GM19193 (cell line): Measurements from ENCODE around the gene MTIF3.

ENCODE experiments used
- POLR2A ChIP-seq: IDR thresholded peaks from 4 replicates; pipeline ENCODE4 v1.6.1; 2011; ENCODE audit not compliant: insufficient read depth, insufficient read length; ENCODE audit errors: extremely low read depth

The MTIF3 gene

DNA sequence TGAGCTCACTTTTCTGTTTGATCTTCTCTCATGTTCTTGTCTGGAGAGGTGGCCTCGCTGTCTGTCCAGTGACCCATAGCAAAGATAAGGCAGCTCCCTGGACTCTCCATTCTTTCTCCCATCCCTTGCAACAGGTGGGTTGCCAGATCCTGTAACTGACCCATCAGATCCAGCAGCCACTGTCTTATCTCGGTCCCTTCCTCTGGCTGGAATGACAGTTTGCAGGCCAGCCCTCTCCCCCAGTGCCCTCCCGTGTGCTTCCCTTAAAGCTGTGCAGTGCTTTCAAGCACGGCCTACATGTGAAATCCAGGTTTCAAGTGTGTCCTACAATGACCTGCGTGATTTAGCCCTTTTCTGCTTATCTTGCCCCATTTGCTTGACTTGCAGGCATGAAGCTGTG, 22.2 kb downstream of the MTIF3 start:
- TF ChIP-seq POLR2A, result no peak

DNA sequence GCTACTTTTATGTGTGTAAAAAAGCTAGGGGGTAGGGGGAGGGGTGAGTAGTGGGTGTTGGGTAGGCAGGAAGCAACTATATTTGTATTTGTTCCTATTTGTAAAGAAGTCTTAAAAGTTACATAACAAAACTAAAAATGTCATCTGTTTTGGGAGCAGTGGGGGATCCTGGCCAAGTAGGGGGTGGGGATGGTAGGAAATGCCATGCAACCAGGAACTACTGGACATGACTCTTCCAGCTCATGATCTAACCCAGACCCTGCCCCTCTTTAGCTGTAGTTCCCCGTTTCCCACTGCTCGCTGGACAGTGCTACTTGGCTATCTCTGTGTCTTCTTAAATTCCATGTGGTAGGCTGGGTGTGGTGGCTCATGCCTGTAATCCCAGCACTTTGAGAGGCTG, 22.7 kb downstream of the MTIF3 start:
- TF ChIP-seq POLR2A, result no peak

DNA sequence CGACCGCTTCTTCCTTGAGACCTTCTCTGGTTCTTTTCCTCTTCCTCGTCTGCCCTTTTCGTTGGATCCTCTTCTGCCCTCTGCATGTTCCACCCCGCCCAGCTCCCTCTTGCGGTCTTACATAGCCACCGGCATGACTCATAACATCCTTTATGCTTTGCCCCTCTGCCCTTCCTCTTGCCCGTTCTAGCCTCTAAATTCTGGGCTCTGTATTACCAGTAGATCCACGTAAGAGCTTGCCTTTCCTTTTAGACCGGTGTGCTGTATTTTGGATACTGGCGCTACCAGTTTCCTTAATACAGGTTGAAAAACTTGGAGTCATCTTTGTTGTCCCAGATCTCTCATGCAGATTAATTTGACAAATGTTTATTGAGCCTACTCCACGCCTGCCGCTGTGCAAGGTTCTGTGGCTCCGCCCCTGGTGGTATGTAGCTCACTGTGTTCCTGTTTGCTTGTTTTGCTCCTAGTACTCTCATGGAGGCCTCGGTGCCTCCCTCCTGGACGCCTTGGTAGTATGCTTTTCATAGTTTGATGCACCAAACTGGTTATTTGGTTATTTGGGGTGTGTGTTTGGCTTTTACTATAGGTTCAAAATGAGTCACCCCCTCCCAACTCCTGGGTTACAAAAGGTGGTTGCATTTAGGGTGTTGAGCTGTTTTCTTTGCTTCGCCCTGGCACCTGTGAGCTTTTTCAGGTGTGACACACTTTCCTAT, 24.3 kb downstream of the MTIF3 start:
- no peak for TF ChIP-seq POLR2A

DNA sequence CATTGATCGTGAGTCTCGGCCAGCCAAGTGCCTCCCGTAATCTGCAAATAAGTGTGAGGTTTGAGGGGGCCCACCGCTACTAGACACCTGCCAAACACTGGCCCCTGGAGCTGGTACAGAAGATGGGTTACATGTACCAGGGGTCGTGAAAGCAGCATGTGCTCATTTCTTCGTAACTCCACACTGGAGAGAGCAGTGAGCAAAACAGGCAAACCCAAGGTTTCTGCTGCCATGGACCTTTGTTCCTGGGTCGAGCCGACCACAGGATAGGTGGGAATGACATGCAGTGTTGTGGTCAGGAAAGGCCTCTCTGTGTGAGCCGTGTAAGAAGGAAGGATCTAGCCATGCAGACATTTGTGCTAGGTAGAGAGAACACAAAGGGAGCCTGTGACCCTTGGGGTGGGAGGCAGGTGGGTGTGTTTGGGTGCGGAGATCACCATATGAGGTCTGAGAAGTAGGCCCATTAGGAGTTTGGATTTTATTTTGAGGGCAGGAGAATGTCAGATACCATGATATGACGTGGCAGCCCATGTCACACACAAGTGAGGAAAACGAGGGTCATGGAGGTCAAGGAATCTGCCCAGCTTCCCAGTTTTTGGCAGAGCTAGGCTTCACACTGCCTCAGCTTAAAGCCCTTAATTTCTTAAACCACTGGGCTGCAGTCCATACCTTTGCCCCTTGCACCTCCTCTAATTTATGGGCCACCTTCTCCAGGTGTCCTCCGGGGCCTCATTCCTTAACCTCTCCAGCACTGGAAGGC, 25.0 kb downstream of the MTIF3 start:
- no peak for TF ChIP-seq POLR2A

DNA sequence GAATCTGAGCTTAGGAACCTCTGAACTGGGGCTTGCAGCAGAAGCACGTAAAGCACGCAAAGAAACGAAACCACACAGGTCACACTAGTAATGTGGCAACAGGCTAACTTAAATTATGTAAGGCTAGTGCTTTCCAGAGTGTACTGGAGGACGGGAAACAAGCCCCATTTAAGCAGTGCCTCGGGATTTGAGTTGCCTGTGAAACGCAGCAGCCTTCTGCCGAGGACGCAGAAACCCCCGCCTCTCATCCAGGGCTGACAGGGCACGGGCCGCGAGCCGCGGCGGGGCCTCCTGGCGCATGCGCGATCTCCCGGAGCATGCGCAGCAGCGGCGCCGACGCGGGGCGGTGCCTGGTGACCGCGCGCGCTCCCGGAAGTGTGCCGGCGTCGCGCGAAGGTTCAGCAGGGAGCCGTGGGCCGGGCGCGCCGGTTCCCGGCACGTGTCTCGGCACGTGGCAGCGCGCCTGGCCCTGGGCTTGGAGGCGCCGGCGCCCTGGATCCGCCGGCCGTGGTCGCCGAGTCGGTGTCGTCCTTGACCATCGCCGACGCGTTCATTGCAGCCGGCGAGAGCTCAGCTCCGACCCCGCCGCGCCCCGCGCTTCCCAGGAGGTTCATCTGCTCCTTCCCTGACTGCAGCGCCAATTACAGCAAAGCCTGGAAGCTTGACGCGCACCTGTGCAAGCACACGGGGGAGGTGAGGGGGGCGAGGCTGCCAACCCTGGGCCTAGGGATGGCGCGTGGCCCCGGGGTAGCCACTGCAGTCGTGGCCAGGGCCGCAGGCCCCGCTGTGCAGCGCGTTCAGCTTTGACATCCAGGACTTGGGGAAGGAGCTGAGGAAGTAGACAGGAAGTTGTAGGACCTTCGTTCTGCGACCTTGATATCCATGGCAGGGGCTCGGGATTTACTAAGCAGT, 25.9 kb downstream of the MTIF3 start, which contains the start of gene GTF3A:
Gene GTF3A (plus strand): TSS at position 374 of the 912 bp plus-strand sequence.
- peak; percentile 96 for TF ChIP-seq POLR2A

DNA sequence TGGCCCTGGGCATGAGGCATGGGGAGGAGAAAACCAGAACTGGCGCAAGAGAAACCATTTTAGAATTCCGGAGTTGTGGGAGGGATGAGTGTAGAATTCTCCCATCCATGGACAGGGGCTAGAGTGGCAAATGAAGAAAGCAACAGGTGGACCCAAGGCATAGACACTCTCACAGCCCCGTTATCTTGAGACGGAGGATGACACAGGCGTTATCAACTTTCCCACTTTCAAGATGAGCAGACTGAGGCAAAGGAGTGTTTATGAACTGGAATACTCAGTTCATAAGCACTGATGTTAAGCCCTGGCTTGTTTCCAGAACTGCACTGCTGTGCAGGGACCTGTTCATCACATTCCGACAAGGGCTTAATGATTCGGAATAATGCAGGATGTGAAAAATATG, 27.0 kb downstream of the MTIF3 start:
- no peak for TF ChIP-seq POLR2A

DNA sequence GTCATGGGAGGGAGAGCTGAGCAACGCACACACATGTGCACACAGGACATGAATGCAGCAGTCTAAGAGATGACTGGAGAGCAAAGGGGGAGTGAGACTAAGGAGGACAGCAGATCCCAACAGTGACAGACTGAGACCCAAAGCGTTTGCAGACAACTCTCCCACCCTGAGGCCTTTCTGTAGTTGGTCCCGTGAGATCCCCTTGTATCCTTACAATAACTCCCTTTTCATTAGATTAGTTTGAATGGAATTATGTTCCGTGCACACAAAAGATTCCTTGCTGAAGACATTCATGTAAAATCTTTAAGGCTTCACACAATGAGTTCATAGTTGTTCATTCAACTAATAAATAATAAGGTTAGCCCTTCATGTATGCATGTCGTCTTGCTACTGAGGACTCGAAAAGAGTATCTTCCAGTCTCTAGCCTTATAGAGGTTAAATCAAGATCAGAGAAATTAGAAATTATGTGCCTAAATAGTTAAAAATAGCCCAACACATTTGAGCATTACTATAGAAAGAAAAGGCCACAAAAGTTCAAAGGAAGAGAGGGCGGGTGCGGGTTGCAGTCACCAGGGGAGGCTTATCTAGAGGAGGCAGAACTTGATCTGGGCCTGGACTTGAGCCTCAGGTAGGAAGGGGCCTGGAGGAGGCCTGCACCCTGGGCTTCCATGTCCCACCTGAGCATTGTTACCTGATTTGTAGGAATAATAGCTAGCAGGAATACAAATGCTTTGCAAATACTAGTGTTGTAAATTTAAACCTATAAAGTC, 29.1 kb downstream of the MTIF3 start:
- TF ChIP-seq POLR2A, result no peak

DNA sequence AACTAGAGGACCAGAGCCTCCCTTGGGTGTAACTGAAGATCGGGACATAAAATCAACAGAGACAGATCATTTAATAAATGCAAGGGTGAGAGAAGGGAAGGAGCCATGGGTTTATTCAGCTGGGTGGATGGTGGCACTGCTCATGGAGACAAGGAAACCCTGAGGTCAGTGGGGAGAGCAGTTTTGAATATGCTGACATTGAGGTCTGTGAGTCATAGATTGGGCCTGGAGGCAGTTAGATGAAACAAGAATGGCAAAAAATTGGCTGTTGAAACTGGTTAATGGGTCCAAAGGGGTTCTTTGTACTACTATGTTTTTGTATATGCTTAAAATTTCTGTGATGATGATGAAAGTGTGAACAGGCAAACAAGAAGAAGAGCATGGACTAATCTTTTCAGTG, 31.0 kb downstream of the MTIF3 start:
- TF ChIP-seq POLR2A, result no peak

DNA sequence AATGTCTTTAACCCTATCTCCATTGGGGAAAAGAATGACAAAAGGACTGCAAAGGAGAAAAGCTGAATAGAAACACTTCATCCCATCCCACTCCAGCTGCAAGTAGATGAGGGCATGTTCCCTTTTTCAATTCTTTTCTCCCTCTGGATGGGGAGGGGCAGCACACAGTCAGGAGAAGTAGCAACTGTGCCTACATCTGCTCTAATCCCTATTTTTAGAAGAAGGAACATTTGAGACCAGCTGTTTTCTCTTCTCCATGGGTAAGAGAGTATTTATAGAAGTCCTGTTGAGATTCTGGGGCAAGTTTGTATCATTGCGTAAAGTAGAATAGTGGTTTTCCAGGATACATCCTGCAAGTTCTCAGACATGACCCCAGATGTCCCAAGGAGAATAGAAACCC, 35.2 kb downstream of the MTIF3 start:
- no peak for TF ChIP-seq POLR2A

DNA sequence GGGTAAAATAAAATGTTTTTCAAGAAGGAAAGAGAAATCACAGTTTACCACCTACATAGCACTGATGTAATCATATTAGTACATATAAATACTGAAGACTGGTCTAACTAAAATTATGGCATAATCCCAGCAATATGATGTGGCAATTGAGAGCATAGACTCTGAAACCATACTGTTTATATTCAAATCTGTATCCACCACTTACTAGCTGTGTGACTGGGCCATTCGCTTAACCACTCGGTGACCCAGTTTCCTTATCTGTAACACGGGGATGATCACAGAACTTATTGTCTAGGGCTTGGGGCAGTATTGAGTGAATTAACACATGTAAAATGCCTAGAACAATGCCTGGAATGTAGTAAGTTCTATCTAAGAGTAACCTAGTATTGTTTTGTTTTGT, 39.0 kb downstream of the MTIF3 start:
- no peak for TF ChIP-seq POLR2A

DNA sequence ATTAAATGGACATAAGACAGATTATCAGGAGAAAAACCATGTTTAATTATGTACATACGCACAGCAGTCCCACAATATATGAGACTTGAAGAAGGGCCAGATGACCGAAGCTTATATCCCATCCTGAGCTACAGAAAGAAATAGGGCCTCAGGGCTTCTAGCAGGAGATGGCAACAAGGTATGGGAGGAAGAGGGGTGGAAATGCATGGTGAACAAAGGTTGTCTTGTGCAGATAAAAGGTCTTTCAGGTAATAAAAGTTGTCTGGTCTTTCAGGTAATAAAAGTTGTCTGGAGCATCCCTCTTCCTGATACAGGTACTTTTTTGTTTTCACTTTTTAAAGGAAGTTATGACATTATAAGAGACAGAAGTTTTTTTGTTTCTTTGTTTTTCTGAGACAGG, 41.4 kb downstream of the MTIF3 start:
- TF ChIP-seq POLR2A, result no peak

DNA sequence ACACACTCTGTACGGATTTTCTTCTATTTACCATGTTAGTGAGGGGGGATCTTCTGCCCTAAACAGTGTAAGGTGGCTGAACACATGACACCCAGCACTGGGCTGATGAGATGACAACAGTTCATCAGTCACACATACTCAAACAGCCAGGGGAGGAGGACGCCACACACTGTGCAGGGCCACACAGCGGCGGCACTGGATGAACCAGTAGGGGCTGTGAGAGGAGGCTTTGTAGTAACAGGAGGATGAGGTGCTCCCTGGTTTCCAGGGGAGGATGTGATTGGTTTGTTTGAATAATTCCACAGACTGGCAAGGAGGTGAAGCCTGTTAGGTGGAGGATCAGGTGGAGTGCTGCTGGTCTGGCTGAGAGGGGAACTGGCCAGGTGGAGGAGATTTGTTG, 42.3 kb downstream of the MTIF3 start:
- TF ChIP-seq POLR2A, result no peak

DNA sequence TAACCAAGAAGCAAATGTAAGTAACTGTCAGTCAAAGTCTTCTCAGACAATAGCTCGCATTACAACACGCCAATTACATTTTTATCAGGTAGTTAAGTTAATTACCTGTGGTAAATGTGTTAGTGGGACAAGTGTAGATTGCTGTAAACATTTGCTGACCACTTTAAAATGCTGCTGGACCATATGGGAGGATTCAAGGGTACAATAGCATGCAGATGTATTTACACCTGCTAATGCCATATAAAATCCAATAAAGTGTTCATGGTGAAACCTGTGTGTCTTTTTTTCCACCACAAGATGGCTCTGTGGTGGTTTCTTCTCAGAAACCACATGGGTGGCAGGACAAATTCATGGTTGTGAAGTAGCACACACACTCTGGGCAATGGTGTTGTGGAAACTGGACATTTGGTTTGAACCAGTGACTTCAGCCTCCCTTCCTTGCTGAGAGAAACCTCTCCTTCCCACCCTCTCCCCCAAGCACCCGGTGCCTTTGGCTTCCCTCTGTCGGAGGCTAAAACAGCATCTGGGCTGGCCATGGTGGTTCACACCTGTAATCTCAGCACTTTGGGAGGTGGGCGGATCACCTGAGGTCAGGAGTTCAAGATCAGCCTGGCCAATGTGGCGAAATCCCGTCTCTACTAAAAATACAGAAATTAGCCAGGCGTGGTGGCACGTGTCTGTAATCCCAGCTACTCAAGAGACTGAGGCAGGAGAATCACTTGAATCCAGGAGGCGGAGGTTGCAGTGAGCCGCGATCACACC, 44.0 kb downstream of the MTIF3 start:
- no peak for TF ChIP-seq POLR2A
